ENCODE data around the gene C6orf58.

Gene C6orf58

DNA sequence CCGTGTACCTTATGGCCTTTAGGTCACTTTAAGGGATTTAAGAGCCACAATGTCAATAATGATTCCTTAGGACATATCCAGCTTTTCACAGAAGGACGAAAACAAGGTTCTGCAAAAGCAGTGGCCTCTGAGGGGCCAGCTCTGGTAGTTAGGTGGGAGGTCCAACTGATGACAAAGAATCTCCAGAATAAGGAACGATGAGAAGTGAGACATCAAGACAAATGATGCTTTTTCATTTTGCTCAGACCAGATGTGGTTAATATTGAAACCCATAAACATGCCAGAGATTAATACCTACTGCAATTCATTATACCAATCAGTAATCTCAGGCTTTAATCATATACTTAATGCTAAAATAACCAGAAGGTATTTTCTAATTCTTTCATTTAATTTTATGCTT, 1.9 kb downstream of the C6orf58 start:
- no peaks in the 10 kb centered on the region for H3K9me2 ChIP-seq (replicated peaks; ENCODE audit: insufficient read depth, low read length)
- H3K4me3 ChIP-seq (ENCODE audit: low read length): no peak overlapping the region
- no peaks in the 10 kb centered on the region for H3K27me3 ChIP-seq (replicated peaks; ENCODE audit: insufficient read depth, low read length)
- H3K4me1 ChIP-seq (ENCODE audit: low read length): no peaks in the 10 kb centered on the region
- H3K36me3 ChIP-seq (replicated peaks; ENCODE audit: insufficient read depth, low read length): no peaks in the 10 kb centered on the region
- no peak overlapping the region for H3K9ac ChIP-seq (ENCODE audit: low read length)
- no peak overlapping the region for H3K27ac ChIP-seq (ENCODE audit: low read length)
- H3F3A ChIP-seq (ENCODE audit: insufficient read depth, low read length): no peaks in the 10 kb centered on the region
- no peak for TF ChIP-seq EZH2 (optimal IDR thresholded peaks at IDR 0.05; ENCODE audit: low read depth, low read length)
- TF ChIP-seq EZH2phosphoT487 (IDR thresholded peaks at IDR 0.05; ENCODE audit: low read length): no peak
- TF ChIP-seq, protein P1, sequence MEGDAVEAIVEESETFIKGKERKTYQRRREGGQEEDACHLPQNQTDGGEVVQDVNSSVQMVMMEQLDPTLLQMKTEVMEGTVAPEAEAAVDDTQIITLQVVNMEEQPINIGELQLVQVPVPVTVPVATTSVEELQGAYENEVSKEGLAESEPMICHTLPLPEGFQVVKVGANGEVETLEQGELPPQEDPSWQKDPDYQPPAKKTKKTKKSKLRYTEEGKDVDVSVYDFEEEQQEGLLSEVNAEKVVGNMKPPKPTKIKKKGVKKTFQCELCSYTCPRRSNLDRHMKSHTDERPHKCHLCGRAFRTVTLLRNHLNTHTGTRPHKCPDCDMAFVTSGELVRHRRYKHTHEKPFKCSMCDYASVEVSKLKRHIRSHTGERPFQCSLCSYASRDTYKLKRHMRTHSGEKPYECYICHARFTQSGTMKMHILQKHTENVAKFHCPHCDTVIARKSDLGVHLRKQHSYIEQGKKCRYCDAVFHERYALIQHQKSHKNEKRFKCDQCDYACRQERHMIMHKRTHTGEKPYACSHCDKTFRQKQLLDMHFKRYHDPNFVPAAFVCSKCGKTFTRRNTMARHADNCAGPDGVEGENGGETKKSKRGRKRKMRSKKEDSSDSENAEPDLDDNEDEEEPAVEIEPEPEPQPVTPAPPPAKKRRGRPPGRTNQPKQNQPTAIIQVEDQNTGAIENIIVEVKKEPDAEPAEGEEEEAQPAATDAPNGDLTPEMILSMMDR (IDR thresholded peaks at IDR 0.05; ENCODE audit: low read length): no peak
- no peaks in the 10 kb centered on the region for H3K9me3 ChIP-seq (replicated peaks; ENCODE audit: insufficient read depth, low read length)
- no peaks in the 10 kb centered on the region for H3K79me2 ChIP-seq (ENCODE audit: low read length)
- H4K20me1 ChIP-seq (ENCODE audit: insufficient read depth, low read length): no peaks in the 10 kb centered on the region
- H3K4me2 ChIP-seq (ENCODE audit: low read depth, low read length): no peak overlapping the region
- no peak for DNase-seq
- no peak overlapping the region for H2AFZ ChIP-seq (ENCODE audit: low read length)

DNA sequence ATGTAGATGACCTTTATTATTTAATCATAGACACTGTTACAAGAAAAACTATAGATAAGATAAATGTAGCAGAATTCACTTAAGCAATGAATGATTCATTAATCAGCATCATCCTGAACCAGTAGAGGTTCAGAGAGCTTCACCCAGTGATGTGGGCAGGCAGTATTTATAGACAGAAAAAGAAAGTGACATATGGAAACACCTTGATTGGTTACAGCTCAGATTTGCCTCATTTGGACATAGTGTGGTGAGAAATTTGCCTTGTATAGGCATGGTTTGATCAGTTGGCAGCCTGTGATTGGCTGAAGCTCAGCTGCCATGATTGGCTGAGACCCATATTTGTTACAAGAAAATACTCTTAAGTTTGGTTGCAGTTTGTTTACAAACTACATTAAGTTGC, 4.6 kb downstream of the C6orf58 start:
- H3K9ac ChIP-seq (ENCODE audit: low read length): no peak overlapping the region
- H4K20me1 ChIP-seq (ENCODE audit: insufficient read depth, low read length): no peaks in the 10 kb centered on the region
- H2AFZ ChIP-seq (ENCODE audit: low read length): no peak overlapping the region
- no peaks in the 10 kb centered on the region for H3K9me2 ChIP-seq (replicated peaks; ENCODE audit: insufficient read depth, low read length)
- no peaks in the 10 kb centered on the region for H3K9me3 ChIP-seq (replicated peaks; ENCODE audit: insufficient read depth, low read length)
- no peaks in the 10 kb centered on the region for H3F3A ChIP-seq (ENCODE audit: insufficient read depth, low read length)
- no peak for DNase-seq
- H3K79me2 ChIP-seq (ENCODE audit: low read length): no peaks in the 10 kb centered on the region
- no peak overlapping the region for H3K4me2 ChIP-seq (ENCODE audit: low read depth, low read length)
- no peaks in the 10 kb centered on the region for H3K27me3 ChIP-seq (replicated peaks; ENCODE audit: insufficient read depth, low read length)
- TF ChIP-seq EZH2 (optimal IDR thresholded peaks at IDR 0.05; ENCODE audit: low read depth, low read length) (no peak), EZH2phosphoT487 (IDR thresholded peaks at IDR 0.05; ENCODE audit: low read length) (no peak)
- TF ChIP-seq, protein P1 (IDR thresholded peaks at IDR 0.05; ENCODE audit: low read length): no peak
- H3K4me1 ChIP-seq (ENCODE audit: low read length): no peaks in the 10 kb centered on the region
- H3K27ac ChIP-seq (ENCODE audit: low read length): no peak overlapping the region
- H3K4me3 ChIP-seq (ENCODE audit: low read length): no peak overlapping the region
- H3K36me3 ChIP-seq (replicated peaks; ENCODE audit: insufficient read depth, low read length): no peaks in the 10 kb centered on the region

DNA sequence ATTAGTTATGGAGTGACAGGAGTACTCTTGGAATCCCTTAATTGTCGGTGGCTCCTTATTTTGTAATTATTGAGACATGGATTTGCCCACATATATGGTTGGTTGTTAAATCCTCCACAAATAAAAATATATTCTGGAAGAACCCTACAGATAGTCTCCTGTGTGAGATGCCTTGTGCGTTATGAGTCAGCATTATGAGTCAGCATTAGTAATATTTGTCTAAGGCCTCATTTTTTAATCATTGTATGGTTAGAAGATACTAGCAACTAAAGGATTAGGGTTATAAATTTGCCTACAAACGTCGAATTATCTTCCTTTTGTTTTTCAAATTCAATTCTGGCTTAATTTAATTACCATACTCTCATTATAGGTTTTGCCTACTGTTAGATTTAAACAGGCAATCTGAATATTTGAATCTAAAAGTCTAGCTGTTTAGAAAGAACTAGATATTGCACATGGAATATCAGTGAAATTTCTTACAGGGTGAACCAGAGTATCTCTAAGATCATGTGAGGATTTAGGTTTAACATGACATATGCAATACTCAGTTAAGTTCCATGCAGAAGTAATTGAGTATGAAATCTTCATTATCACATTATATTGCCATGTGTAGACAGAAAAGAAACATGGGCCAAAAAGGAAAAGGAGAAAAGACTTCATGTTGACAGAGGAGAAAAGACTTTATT, 5.9 kb downstream of the C6orf58 start:
- Histone ChIP-seq H3K36me3 (replicated peaks; ENCODE audit: insufficient read depth, low read length) (no peaks in the 10 kb centered on the region), H3K9me3 (replicated peaks; ENCODE audit: insufficient read depth, low read length) (no peaks in the 10 kb centered on the region), H3K27me3 (replicated peaks; ENCODE audit: insufficient read depth, low read length) (no peaks in the 10 kb centered on the region), H3F3A (ENCODE audit: insufficient read depth, low read length) (no peaks in the 10 kb centered on the region), H3K79me2 (ENCODE audit: low read length) (no peaks in the 10 kb centered on the region), H3K4me1 (ENCODE audit: low read length) (no peaks in the 10 kb centered on the region), H3K4me2 (ENCODE audit: low read depth, low read length) (no peak overlapping the region), H3K4me3 (ENCODE audit: low read length) (no peak overlapping the region), H3K27ac (ENCODE audit: low read length) (no peak overlapping the region), H4K20me1 (ENCODE audit: insufficient read depth, low read length) (no peaks in the 10 kb centered on the region), H3K9ac (ENCODE audit: low read length) (no peak overlapping the region), H2AFZ (ENCODE audit: low read length) (no peak overlapping the region), H3K9me2 (replicated peaks; ENCODE audit: insufficient read depth, low read length) (no peaks in the 10 kb centered on the region)
- TF ChIP-seq EZH2phosphoT487 (IDR thresholded peaks at IDR 0.05; ENCODE audit: low read length): no peak
- TF ChIP-seq EZH2 (optimal IDR thresholded peaks at IDR 0.05; ENCODE audit: low read depth, low read length): no peak
- TF ChIP-seq, protein P1 (IDR thresholded peaks at IDR 0.05; ENCODE audit: low read length): no peak
- DNase-seq: no peak

All from MM.1S (cell line).